Measurements from ENCODE around the gene GATA2.

GATA2 gene

DNA sequence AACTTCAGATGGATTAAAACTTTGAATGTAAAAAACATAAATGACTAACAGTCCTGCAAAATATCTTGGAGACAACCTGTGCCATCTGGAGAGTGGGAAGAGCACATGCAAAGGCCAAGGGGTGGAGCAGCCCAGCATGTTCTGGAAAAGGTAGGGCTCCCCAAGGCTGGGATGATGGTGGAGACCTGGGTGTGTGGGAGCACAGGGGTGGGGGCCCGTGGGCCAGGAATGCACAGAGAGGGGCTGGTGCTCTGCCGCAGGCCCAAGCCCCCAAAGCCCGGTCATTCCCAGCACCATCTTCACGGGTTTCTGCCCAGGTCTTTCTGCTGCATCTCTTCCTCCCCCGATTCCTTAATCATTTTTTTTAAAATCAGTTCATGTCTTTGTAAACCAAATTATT, 9.7 kb upstream of the GATA2 start:
- Histone ChIP-seq H3K36me3 (ENCODE audit: insufficient read depth, low read length) (no peaks in the 10 kb centered on the region), H3K27me3 (ENCODE audit: insufficient read depth, low read length, poor library complexity, severe bottlenecking) (no peaks in the 10 kb centered on the region), H3K9ac (ENCODE audit: low read depth, low read length, poor library complexity, severe bottlenecking) (no peak overlapping the region), H3K79me2 (ENCODE audit: insufficient read depth, low read length) (no peaks in the 10 kb centered on the region), H3K4me2 (ENCODE audit: low read depth, low read length, poor library complexity, severe bottlenecking) (no peak overlapping the region), H3K9me2 (replicated peaks; ENCODE audit: low read depth, low read length) (no peaks in the 10 kb centered on the region), H3K4me3 (ENCODE audit: low read length, poor library complexity, severe bottlenecking) (no peak overlapping the region), H3K4me1 (ENCODE audit: insufficient read depth, low read length, poor library complexity, severe bottlenecking) (peaks cover 3% of the 10 kb centered on the region), H2AFZ (ENCODE audit: low read length) (no peak overlapping the region), H4K20me1 (ENCODE audit: insufficient read depth, low read length, poor library complexity, severe bottlenecking) (no peaks in the 10 kb centered on the region), H3K9me3 (ENCODE audit: insufficient read depth, low read depth, low read length) (no peaks in the 10 kb centered on the region), H3F3A (ENCODE audit: low read depth) (no peaks in the 10 kb centered on the region)
- TF ChIP-seq, protein P1, sequence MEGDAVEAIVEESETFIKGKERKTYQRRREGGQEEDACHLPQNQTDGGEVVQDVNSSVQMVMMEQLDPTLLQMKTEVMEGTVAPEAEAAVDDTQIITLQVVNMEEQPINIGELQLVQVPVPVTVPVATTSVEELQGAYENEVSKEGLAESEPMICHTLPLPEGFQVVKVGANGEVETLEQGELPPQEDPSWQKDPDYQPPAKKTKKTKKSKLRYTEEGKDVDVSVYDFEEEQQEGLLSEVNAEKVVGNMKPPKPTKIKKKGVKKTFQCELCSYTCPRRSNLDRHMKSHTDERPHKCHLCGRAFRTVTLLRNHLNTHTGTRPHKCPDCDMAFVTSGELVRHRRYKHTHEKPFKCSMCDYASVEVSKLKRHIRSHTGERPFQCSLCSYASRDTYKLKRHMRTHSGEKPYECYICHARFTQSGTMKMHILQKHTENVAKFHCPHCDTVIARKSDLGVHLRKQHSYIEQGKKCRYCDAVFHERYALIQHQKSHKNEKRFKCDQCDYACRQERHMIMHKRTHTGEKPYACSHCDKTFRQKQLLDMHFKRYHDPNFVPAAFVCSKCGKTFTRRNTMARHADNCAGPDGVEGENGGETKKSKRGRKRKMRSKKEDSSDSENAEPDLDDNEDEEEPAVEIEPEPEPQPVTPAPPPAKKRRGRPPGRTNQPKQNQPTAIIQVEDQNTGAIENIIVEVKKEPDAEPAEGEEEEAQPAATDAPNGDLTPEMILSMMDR (conservative IDR thresholded peaks at IDR 0.05; ENCODE audit: low read length): no peak
- no peak for TF ChIP-seq EZH2phosphoT487 (IDR thresholded peaks at IDR 0.05; ENCODE audit: borderline replicate concordance)

DNA sequence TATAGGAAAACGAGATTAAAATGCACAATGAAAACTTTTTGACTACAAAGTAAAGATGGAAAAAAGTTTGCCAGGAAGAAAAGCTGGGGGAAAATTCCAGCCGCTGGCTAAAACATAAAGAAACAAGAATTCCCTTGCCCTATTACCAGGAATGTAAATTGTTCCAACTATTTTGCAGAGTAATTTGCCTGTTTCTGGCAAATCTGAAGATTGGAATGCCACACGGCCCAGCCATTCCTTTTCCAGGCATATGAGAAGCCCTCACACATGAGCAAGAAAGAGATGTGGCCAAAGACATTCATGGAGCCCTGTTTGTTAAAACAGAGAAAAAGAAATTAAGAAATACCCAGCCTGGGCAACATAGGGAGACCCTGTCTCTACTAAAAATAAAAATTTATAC, 8.4 kb upstream of the GATA2 start:
- Histone ChIP-seq H4K20me1 (ENCODE audit: insufficient read depth, low read length, poor library complexity, severe bottlenecking) (no peaks in the 10 kb centered on the region), H3K36me3 (ENCODE audit: insufficient read depth, low read length) (no peaks in the 10 kb centered on the region), H3K4me1 (ENCODE audit: insufficient read depth, low read length, poor library complexity, severe bottlenecking) (peaks cover 3% of the 10 kb centered on the region), H3K9me2 (replicated peaks; ENCODE audit: low read depth, low read length) (no peaks in the 10 kb centered on the region), H3K4me3 (ENCODE audit: low read length, poor library complexity, severe bottlenecking) (no peak overlapping the region), H3K4me2 (ENCODE audit: low read depth, low read length, poor library complexity, severe bottlenecking) (no peak overlapping the region), H3K79me2 (ENCODE audit: insufficient read depth, low read length) (no peaks in the 10 kb centered on the region), H3F3A (ENCODE audit: low read depth) (no peaks in the 10 kb centered on the region), H2AFZ (ENCODE audit: low read length) (no peak overlapping the region), H3K27me3 (ENCODE audit: insufficient read depth, low read length, poor library complexity, severe bottlenecking) (no peaks in the 10 kb centered on the region), H3K9me3 (ENCODE audit: insufficient read depth, low read depth, low read length) (no peaks in the 10 kb centered on the region), H3K9ac (ENCODE audit: low read depth, low read length, poor library complexity, severe bottlenecking) (no peak overlapping the region)
- TF ChIP-seq EZH2phosphoT487 (IDR thresholded peaks at IDR 0.05; ENCODE audit: borderline replicate concordance): no peak
- TF ChIP-seq, protein P1 (conservative IDR thresholded peaks at IDR 0.05; ENCODE audit: low read length): no peak

GRCh38 chr3:128500556-128500955, 7.6 kb upstream of the GATA2 start:
- H3K27me3 ChIP-seq (ENCODE audit: insufficient read depth, low read length, poor library complexity, severe bottlenecking): no peaks in the 10 kb centered on the region
- H3K9ac ChIP-seq (ENCODE audit: low read depth, low read length, poor library complexity, severe bottlenecking): no peak overlapping the region
- H3K4me3 ChIP-seq (ENCODE audit: low read length, poor library complexity, severe bottlenecking): no peak overlapping the region
- no peaks in the 10 kb centered on the region for H3K36me3 ChIP-seq (ENCODE audit: insufficient read depth, low read length)
- H3K4me1 ChIP-seq (ENCODE audit: insufficient read depth, low read length, poor library complexity, severe bottlenecking): peaks cover 8% of the 10 kb centered on the region
- H3K9me2 ChIP-seq (replicated peaks; ENCODE audit: low read depth, low read length): no peaks in the 10 kb centered on the region
- H3K79me2 ChIP-seq (ENCODE audit: insufficient read depth, low read length): no peaks in the 10 kb centered on the region
- H3F3A ChIP-seq (ENCODE audit: low read depth): no peaks in the 10 kb centered on the region
- H3K4me2 ChIP-seq (ENCODE audit: low read depth, low read length, poor library complexity, severe bottlenecking): no peak overlapping the region
- H4K20me1 ChIP-seq (ENCODE audit: insufficient read depth, low read length, poor library complexity, severe bottlenecking): no peaks in the 10 kb centered on the region
- H3K9me3 ChIP-seq (ENCODE audit: insufficient read depth, low read depth, low read length): no peaks in the 10 kb centered on the region
- no peak overlapping the region for H2AFZ ChIP-seq (ENCODE audit: low read length)
- TF ChIP-seq, protein P1 (conservative IDR thresholded peaks at IDR 0.05; ENCODE audit: low read length): no peak
- TF ChIP-seq EZH2phosphoT487 (IDR thresholded peaks at IDR 0.05; ENCODE audit: borderline replicate concordance): no peak

Data from Loucy (cell line).